Effector memory CD4-positive, alpha-beta T cell (primary cell): Measurements from ENCODE around the gene ANKS1A.
"Not testable (repeated sequence)": the region's sequence is repeated elsewhere in the genome, so short reads cannot be mapped to it uniquely, and the experiment has no call there.

ENCODE experiments used
- DNase-seq, 3 donors: peaks; one replicate each; pipeline ENCODE4 v3.0.0-alpha.2; 2020
- H3K27ac ChIP-seq: 2 replicates; pipeline ENCODE4 v1.7.0; 2013; ENCODE audit warnings: mild to moderate bottlenecking, low read length, moderate library complexity; ENCODE audit not compliant: insufficient read depth, poor library complexity, severe bottlenecking
- H3K27me3 ChIP-seq: replicated peaks from 2 replicates; pipeline ENCODE4 v1.7.0; 2013; ENCODE audit warnings: mild to moderate bottlenecking, low read length; ENCODE audit not compliant: insufficient read depth, control insufficient read depth, poor library complexity, severe bottlenecking
- H3K36me3 ChIP-seq: 2 replicates; pipeline ENCODE4 v1.7.0; 2013; ENCODE audit warnings: mild to moderate bottlenecking, low read length, moderate library complexity; ENCODE audit not compliant: control insufficient read depth, insufficient read depth
- H3K4me1 ChIP-seq: 2 replicates; pipeline ENCODE4 v1.7.0; 2013; ENCODE audit warnings: low read length, mild to moderate bottlenecking; ENCODE audit not compliant: control insufficient read depth, insufficient read depth, poor library complexity, severe bottlenecking
- H3K4me3 ChIP-seq: 2 replicates; pipeline ENCODE4 v1.7.0; 2013; ENCODE audit warnings: low read length, low read depth, mild to moderate bottlenecking; ENCODE audit not compliant: insufficient read depth, poor library complexity, severe bottlenecking
- H3K9me3 ChIP-seq: 2 replicates; pipeline ENCODE4 v1.7.0; 2013; ENCODE audit warnings: mild to moderate bottlenecking, low read length, moderate library complexity; ENCODE audit not compliant: control insufficient read depth

Gene ANKS1A

GRCh38 chr6:34929241-34929978, 40.4 kb downstream of the ANKS1A start:
- Histone ChIP-seq H3K27me3 (no peaks in the 10 kb centered on the region), H3K9me3 (no peaks in the 10 kb centered on the region), H3K27ac (no peak overlapping the region), H3K36me3 (no peaks in the 10 kb centered on the region), H3K4me1 (no peaks in the 10 kb centered on the region), H3K4me3 (no peak overlapping the region)
- no peak for DNase-seq

- Histone ChIP-seq H3K4me1 (no peaks in the 10 kb centered on the region), H3K27ac (no peak overlapping the region), H3K9me3 (no peaks in the 10 kb centered on the region), H3K4me3 (no peak overlapping the region), H3K36me3 (no peaks in the 10 kb centered on the region), H3K27me3 (no peaks in the 10 kb centered on the region)
- no peak for DNase-seq
These were observed 41.2 kb downstream of the ANKS1A start for GRCh38 chr6:34930221-34930620.

DNA sequence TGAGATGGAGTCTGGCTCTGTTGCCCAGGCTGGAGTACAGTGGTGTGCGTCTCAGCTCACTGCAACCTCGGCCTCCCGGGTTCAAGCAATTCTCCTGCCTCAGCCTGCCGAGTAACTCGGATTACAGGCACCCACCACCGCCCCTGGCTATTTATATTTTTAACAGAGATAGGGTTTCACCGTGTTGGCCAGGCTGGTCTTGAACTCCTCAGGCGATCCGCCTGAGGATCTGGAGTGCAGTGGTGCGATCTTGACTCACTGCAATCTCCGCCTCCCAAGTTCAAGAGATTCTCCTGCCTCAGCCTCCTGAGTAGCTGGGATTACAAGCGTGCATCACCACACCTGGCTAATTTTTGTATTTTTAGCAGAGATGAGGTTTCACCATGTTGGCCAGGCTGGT, 43.1 kb downstream of the ANKS1A start:
- DNase-seq, H3K27me3 ChIP-seq, H3K27ac ChIP-seq, H3K4me1 ChIP-seq, H3K36me3 ChIP-seq, H3K9me3 ChIP-seq, H3K4me3 ChIP-seq: not testable (repeated sequence)

- Histone ChIP-seq H3K4me1 (no peaks in the 10 kb centered on the region), H3K27me3 (no peaks in the 10 kb centered on the region), H3K27ac (no peak overlapping the region), H3K36me3 (no peaks in the 10 kb centered on the region), H3K4me3 (no peak overlapping the region), H3K9me3 (no peaks in the 10 kb centered on the region)
- DNase-seq = no peak
These were observed 45.5 kb downstream of the ANKS1A start for GRCh38 chr6:34934516-34934915.

DNA sequence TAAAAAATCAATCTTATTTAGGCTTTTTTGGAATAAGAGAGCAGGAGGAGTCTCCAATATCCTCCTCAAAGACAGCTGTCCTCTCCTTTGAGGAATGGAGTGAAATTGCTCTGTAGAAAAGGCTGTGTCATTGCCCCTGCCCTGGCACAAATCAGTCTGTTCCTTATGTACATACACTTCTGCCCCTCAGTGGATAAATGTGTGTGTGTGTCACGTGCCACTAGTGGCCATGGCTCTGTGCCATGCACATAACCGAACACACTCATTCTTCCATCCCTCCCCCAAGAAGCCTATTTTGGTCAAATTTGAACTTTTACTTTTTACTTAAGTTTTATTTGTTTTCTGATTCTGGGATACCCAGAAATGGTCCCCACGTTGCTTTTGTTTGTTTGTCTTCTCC, 49.2 kb downstream of the ANKS1A start:
- DNase-seq = no peak
- H3K4me3 ChIP-seq = no peak overlapping the region
- H3K27me3 ChIP-seq = no peaks in the 10 kb centered on the region
- H3K27ac ChIP-seq = no peak overlapping the region
- H3K4me1 ChIP-seq = no peaks in the 10 kb centered on the region
- H3K9me3 ChIP-seq = no peaks in the 10 kb centered on the region
- H3K36me3 ChIP-seq = no peaks in the 10 kb centered on the region

GRCh38 chr6:34940030-34940434, 51.0 kb downstream of the ANKS1A start:
- H3K4me3 ChIP-seq = no peak overlapping the region
- H3K36me3 ChIP-seq = no peaks in the 10 kb centered on the region
- no peaks in the 10 kb centered on the region for H3K4me1 ChIP-seq
- DNase-seq = no peak
- H3K9me3 ChIP-seq = no peaks in the 10 kb centered on the region
- no peak overlapping the region for H3K27ac ChIP-seq
- no peaks in the 10 kb centered on the region for H3K27me3 ChIP-seq

- no peaks in the 10 kb centered on the region for H3K4me1 ChIP-seq
- no peaks in the 10 kb centered on the region for H3K36me3 ChIP-seq
- H3K4me3 ChIP-seq = no peak overlapping the region
- no peak overlapping the region for H3K27ac ChIP-seq
- DNase-seq = no peak
- no peaks in the 10 kb centered on the region for H3K9me3 ChIP-seq
- H3K27me3 ChIP-seq = no peaks in the 10 kb centered on the region
These were observed 52.4 kb downstream of the ANKS1A start for GRCh38 chr6:34941421-34941820.

DNA sequence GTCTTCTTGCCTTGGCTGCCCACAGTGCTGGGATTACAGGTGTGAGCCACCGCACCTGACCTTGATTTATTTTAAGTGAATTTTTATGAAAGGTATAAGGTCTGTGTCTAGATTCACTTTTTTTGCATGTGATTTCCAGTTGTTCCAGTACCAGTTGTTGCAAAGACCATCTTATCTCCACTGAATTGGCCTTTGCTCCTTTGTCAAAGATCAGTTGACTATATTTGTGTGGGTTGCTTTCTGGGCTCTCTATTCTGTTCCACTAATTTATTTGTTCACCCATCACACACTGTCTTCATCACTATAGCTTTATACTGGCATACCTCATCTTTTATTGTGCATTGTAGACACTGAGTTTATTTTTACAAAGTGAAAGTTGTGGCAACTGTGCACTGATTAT, 56.3 kb downstream of the ANKS1A start:
- Histone ChIP-seq H3K9me3 (no peaks in the 10 kb centered on the region), H3K27ac (no peak overlapping the region), H3K27me3 (no peaks in the 10 kb centered on the region), H3K4me3 (no peak overlapping the region), H3K36me3 (no peaks in the 10 kb centered on the region), H3K4me1 (no peaks in the 10 kb centered on the region)
- no peak for DNase-seq

DNA sequence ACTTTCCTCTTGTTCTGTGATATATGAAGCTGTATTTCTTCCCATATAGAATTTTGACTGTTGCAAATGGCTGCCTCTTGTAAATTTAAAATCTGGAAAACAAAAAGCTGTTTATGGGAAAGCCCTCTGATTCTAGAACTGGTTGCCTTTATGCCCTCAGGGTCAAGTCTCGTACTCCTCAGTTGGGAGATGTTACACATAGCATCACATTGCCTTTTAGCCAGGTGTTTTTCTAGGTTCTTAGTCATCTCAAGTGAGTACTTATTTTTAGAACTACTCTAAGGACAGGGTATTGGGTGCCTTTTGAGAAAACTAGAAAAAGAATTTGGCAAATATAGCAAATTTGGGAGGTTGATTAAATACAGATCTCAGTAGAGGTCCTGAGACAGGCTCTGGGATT, 58.5 kb downstream of the ANKS1A start:
- H3K4me1 ChIP-seq = no peaks in the 10 kb centered on the region
- no peak for DNase-seq
- H3K4me3 ChIP-seq = no peak overlapping the region
- no peaks in the 10 kb centered on the region for H3K9me3 ChIP-seq
- H3K36me3 ChIP-seq = no peaks in the 10 kb centered on the region
- no peaks in the 10 kb centered on the region for H3K27me3 ChIP-seq
- H3K27ac ChIP-seq = no peak overlapping the region

- Histone ChIP-seq H3K4me1 (no peaks in the 10 kb centered on the region), H3K4me3 (no peak overlapping the region), H3K27ac (no peak overlapping the region), H3K27me3 (no peaks in the 10 kb centered on the region), H3K36me3 (no peaks in the 10 kb centered on the region), H3K9me3 (no peaks in the 10 kb centered on the region)
- DNase-seq = no peak
These were observed 60.6 kb downstream of the ANKS1A start for GRCh38 chr6:34949636-34950035.
